Measurements from ENCODE around the gene DNAH6. TPM values are rescaled to one million over a fixed set of nuclear protein-coding genes. Genes with fewer than 3 reads are reported as not detected.
A peak's percentile ranks its signal among the peaks of the same experiment; 100 is the strongest.

The DNAH6 gene
- total RNA-seq, 1 donor from 2014 or later, result 0.14 TPM

GRCh38 chr2:84785950-84786349 is 269.7 kb downstream of the DNAH6 start:
- H3K27ac ChIP-seq (replicated peaks), result no peak overlapping the region
- no peak for DNase-seq
- H3K27me3 ChIP-seq (ENCODE audit: low read depth), result no peaks in the 10 kb centered on the region
- H3K4me1 ChIP-seq, result peaks cover 14% of the 10 kb centered on the region
- H3K9me3 ChIP-seq (replicated peaks), result no peaks in the 10 kb centered on the region
- H3K36me3 ChIP-seq, result no peaks in the 10 kb centered on the region
- no peak overlapping the region for H3K4me3 ChIP-seq
- intact Hi-C loops (cut with micrococcal nuclease), result no loop called here
- TF ChIP-seq CTCF (IDR thresholded peaks at IDR 0.05; ENCODE audit: borderline replicate concordance), result no peak

GRCh38 chr2:84786601-84787000 is 270.3 kb downstream of the DNAH6 start:
- intact Hi-C loops (cut with micrococcal nuclease), result no loop called here
- no peak for TF ChIP-seq CTCF (IDR thresholded peaks at IDR 0.05; ENCODE audit: borderline replicate concordance)
- Histone ChIP-seq H3K4me1 (peaks cover 14% of the 10 kb centered on the region), H3K27me3 (ENCODE audit: low read depth) (no peaks in the 10 kb centered on the region), H3K4me3 (no peak overlapping the region), H3K9me3 (replicated peaks) (no peaks in the 10 kb centered on the region), H3K27ac (replicated peaks) (no peak overlapping the region), H3K36me3 (no peaks in the 10 kb centered on the region)
- DNase-seq, result no peak

- no peak for DNase-seq
Observed at GRCh38 chr2:84788027-84788426, 271.7 kb downstream of the DNAH6 start.

GRCh38 chr2:84788498-84788897 is 272.2 kb downstream of the DNAH6 start:
- peaks cover 14% of the 10 kb centered on the region for H3K4me1 ChIP-seq
- intact Hi-C loops (cut with micrococcal nuclease), result no loop called here
- peak overlapping the region; percentile 31 for H3K27ac ChIP-seq (replicated peaks)
- H3K9me3 ChIP-seq (replicated peaks), result no peaks in the 10 kb centered on the region
- no peaks in the 10 kb centered on the region for H3K27me3 ChIP-seq (ENCODE audit: low read depth)
- H3K4me3 ChIP-seq, result no peak overlapping the region
- no peaks in the 10 kb centered on the region for H3K36me3 ChIP-seq
- TF ChIP-seq CTCF (IDR thresholded peaks at IDR 0.05; ENCODE audit: borderline replicate concordance), result no peak
- no peak for DNase-seq

More at GRCh38 chr2:84788027-84788426, 271.7 kb downstream of the DNAH6 start:
- Histone ChIP-seq H3K36me3 (no peaks in the 10 kb centered on the region), H3K4me1 (peaks cover 14% of the 10 kb centered on the region), H3K27ac (replicated peaks) (peak overlapping the region; percentile 31), H3K27me3 (ENCODE audit: low read depth) (no peaks in the 10 kb centered on the region), H3K4me3 (no peak overlapping the region), H3K9me3 (replicated peaks) (no peaks in the 10 kb centered on the region)
- TF ChIP-seq CTCF (IDR thresholded peaks at IDR 0.05; ENCODE audit: borderline replicate concordance), result no peak
- intact Hi-C loops (cut with micrococcal nuclease), result no loop called here

GRCh38 chr2:84792856-84793522 is 276.7 kb downstream of the DNAH6 start:
- intact Hi-C loops (cut with micrococcal nuclease), result no loop called here
- DNase-seq, result no peak
- TF ChIP-seq CTCF (IDR thresholded peaks at IDR 0.05; ENCODE audit: borderline replicate concordance), result no peak
- Histone ChIP-seq H3K36me3 (no peaks in the 10 kb centered on the region), H3K4me3 (no peak overlapping the region), H3K9me3 (replicated peaks) (no peaks in the 10 kb centered on the region), H3K4me1 (peaks cover 10% of the 10 kb centered on the region), H3K27ac (replicated peaks) (no peak overlapping the region), H3K27me3 (ENCODE audit: low read depth) (no peaks in the 10 kb centered on the region)
